Stimulated activated naive B cell treated with anti-CD40 and anti-IgM and Interleukin-4, amounts not matched to agents 10 μg/mL and 1 μg/mL and 100 μg/mL, for 72 hours (primary cell): Measurements from ENCODE around the gene IL17RC.

Experiments used
- ATAC-seq, 2 donors: fragments of 150-1000 bp; cut with Tn5 transposase; replicated peaks; 2 replicates each; pipeline ENCODE4 v1.10.0; 2021; ENCODE audit warnings: moderate library complexity in 1 of 2
- DNase-seq: peaks from one replicate; pipeline ENCODE4 v3.0.0; 2021
- H3K27ac Mint-ChIP-seq: one replicate; pipeline ENCODE4 v1.8.0; 2022; ENCODE audit warnings: mild to moderate bottlenecking, mixed read lengths
- H3K27me3 Mint-ChIP-seq, 2 donors: one replicate each; pipeline ENCODE4 v1.8.0; 2022; ENCODE audit warnings: mixed read lengths in 2 of 2
- H3K36me3 Mint-ChIP-seq, 2 donors: one replicate each; pipeline ENCODE4 v1.8.0; 2022; ENCODE audit warnings: mixed read lengths in 2 of 2, mild to moderate bottlenecking in 1 of 2
- H3K4me1 Mint-ChIP-seq, 2 donors: one replicate each; pipeline ENCODE4 v1.8.0; 2022; ENCODE audit warnings: mixed read lengths in 2 of 2, mild to moderate bottlenecking in 1 of 2
- H3K4me3 Mint-ChIP-seq, 2 donors: one replicate each; pipeline ENCODE4 v1.8.0; 2022; ENCODE audit warnings: mild to moderate bottlenecking in 2 of 2, mixed read lengths in 2 of 2, moderate library complexity in 1 of 2
- H3K9me3 Mint-ChIP-seq, 2 donors: one replicate each; pipeline ENCODE4 v1.8.0; 2022; ENCODE audit warnings: mixed read lengths in 2 of 2, mild to moderate bottlenecking in 1 of 2

The IL17RC gene

GRCh38 chr3:9915254-9916141, 1.4 kb upstream of the IL17RC start:
- peaks cover 18 to 31% of the 10 kb centered on the region in 2 donors for H3K27me3 Mint-ChIP-seq
- DNase-seq (no peak), ATAC-seq (peak; percentile 62 to 66)
- peaks cover 3% of the 10 kb centered on the region in 2 donors for H3K36me3 Mint-ChIP-seq
- H3K4me1 Mint-ChIP-seq = peaks cover 13 to 23% of the 10 kb centered on the region in 2 donors
- H3K4me3 Mint-ChIP-seq = peak overlapping the region; percentile 82 to 87
- H3K27ac Mint-ChIP-seq = no peak overlapping the region
- no peaks in the 10 kb centered on the region for H3K9me3 Mint-ChIP-seq

- H3K27ac Mint-ChIP-seq = no peak overlapping the region
- H3K4me3 Mint-ChIP-seq = peak overlapping the region; percentile 76 to 87
- ATAC-seq = no peak
- no peak for DNase-seq
- H3K36me3 Mint-ChIP-seq = peaks cover 3% of the 10 kb centered on the region in 2 donors
- peaks cover 15 to 29% of the 10 kb centered on the region in 2 donors for H3K27me3 Mint-ChIP-seq
- H3K4me1 Mint-ChIP-seq = peaks cover 13 to 23% of the 10 kb centered on the region in 2 donors
- H3K9me3 Mint-ChIP-seq = no peaks in the 10 kb centered on the region
Observed at GRCh38 chr3:9916346-9916733, 558 bp upstream of the IL17RC start.

GRCh38 chr3:9917820-9918219, 922 bp downstream of the IL17RC start:
- Mint-ChIP-seq H3K9me3 (no peaks in the 10 kb centered on the region), H3K36me3 (no peaks in the 10 kb centered on the region), H3K4me1 (peaks cover 13 to 23% of the 10 kb centered on the region in 2 donors), H3K27me3 (peaks cover 9 to 17% of the 10 kb centered on the region in 2 donors), H3K4me3 (peak overlapping the region; percentile 25 to 36), H3K27ac (no peak overlapping the region)
- DNase-seq (no peak), ATAC-seq (no peak)

GRCh38 chr3:9918261-9919038, 1.6 kb downstream of the IL17RC start:
- Mint-ChIP-seq H3K27me3 (peaks cover 9 to 17% of the 10 kb centered on the region in 2 donors), H3K4me1 (peaks cover 13 to 23% of the 10 kb centered on the region in 2 donors), H3K27ac (no peak overlapping the region), H3K9me3 (no peaks in the 10 kb centered on the region), H3K36me3 (no peaks in the 10 kb centered on the region), H3K4me3 (no peak overlapping the region)
- ATAC-seq (no peak), DNase-seq (no peak)

- ATAC-seq = no peak
- Mint-ChIP-seq H3K27ac (no peak overlapping the region), H3K4me3 (no peak overlapping the region), H3K4me1 (peaks cover 9 to 10% of the 10 kb centered on the region in 2 donors), H3K36me3 (peaks cover 0 to 4% of the 10 kb centered on the region in 2 donors), H3K27me3 (peaks cover 0 to 3% of the 10 kb centered on the region in 2 donors), H3K9me3 (no peaks in the 10 kb centered on the region)
- no peak for DNase-seq
Observed at GRCh38 chr3:9928158-9928557, 11.3 kb downstream of the IL17RC start.

GRCh38 chr3:9930804-9931418, 14.0 kb downstream of the IL17RC start:
- H3K4me3 Mint-ChIP-seq = no peak overlapping the region
- H3K27me3 Mint-ChIP-seq = no peaks in the 10 kb centered on the region
- H3K4me1 Mint-ChIP-seq = peaks cover 21 to 36% of the 10 kb centered on the region in 2 donors
- H3K36me3 Mint-ChIP-seq = peaks cover 11 to 14% of the 10 kb centered on the region in 2 donors
- no peak for DNase-seq
- no peaks in the 10 kb centered on the region for H3K9me3 Mint-ChIP-seq
- ATAC-seq = no peak
- H3K27ac Mint-ChIP-seq = no peak overlapping the region

- DNase-seq (no peak), ATAC-seq (no peak)
- Mint-ChIP-seq H3K27ac (peak overlapping the region; percentile 98), H3K36me3 (peaks cover 20% of the 10 kb centered on the region in 2 donors), H3K4me3 (peak overlapping the region; percentile 96 to 99), H3K27me3 (no peaks in the 10 kb centered on the region), H3K4me1 (peaks cover 21 to 36% of the 10 kb centered on the region in 2 donors), H3K9me3 (no peaks in the 10 kb centered on the region)
Observed at GRCh38 chr3:9932535-9932842, 15.6 kb downstream of the IL17RC start.

- peak; percentile 85 for DNase-seq
- H3K4me1 Mint-ChIP-seq = peaks cover 21 to 36% of the 10 kb centered on the region in 2 donors
- peak overlapping the region; percentile 96 to 99 for H3K4me3 Mint-ChIP-seq
- peak overlapping the region; percentile 98 for H3K27ac Mint-ChIP-seq
- peaks cover 21 to 22% of the 10 kb centered on the region in 2 donors for H3K36me3 Mint-ChIP-seq
- no peaks in the 10 kb centered on the region for H3K9me3 Mint-ChIP-seq
- peak; percentile 84 to 85 for ATAC-seq
- no peaks in the 10 kb centered on the region for H3K27me3 Mint-ChIP-seq
Observed at GRCh38 chr3:9932843-9933560, 16.1 kb downstream of the IL17RC start.

- ATAC-seq (peak; percentile 84 to 87), DNase-seq (peak; percentile 96)
- H3K4me1 Mint-ChIP-seq = peaks cover 21 to 36% of the 10 kb centered on the region in 2 donors
- H3K4me3 Mint-ChIP-seq = peak within 1 kb of the TSS; percentile 96 to 99
- H3K9me3 Mint-ChIP-seq = no peaks in the 10 kb centered on the region
- H3K36me3 Mint-ChIP-seq = peaks cover 26 to 27% of the 10 kb centered on the region in 2 donors
- H3K27ac Mint-ChIP-seq = peak within 1 kb of the TSS; percentile 98
- no peaks in the 10 kb centered on the region for H3K27me3 Mint-ChIP-seq
Observed at GRCh38 chr3:9933561-9934234, 16.8 kb downstream of the IL17RC start, which contains the start of gene CRELD1. Gene CRELD1 (plus strand): TSS chr3:9933834. CDS start chr3:9934439, 605 bp downstream.

- H3K4me1 Mint-ChIP-seq = peaks cover 21 to 36% of the 10 kb centered on the region in 2 donors
- no peaks in the 10 kb centered on the region for H3K27me3 Mint-ChIP-seq
- H3K27ac Mint-ChIP-seq = peak overlapping the region; percentile 98
- H3K9me3 Mint-ChIP-seq = no peaks in the 10 kb centered on the region
- peaks cover 26 to 27% of the 10 kb centered on the region in 2 donors for H3K36me3 Mint-ChIP-seq
- DNase-seq = no peak
- H3K4me3 Mint-ChIP-seq = peak overlapping the region; percentile 96 to 99
- no peak for ATAC-seq
Observed at GRCh38 chr3:9934235-9934621, 17.3 kb downstream of the IL17RC start.

- Mint-ChIP-seq H3K27ac (peak overlapping the region; percentile 98), H3K27me3 (no peaks in the 10 kb centered on the region), H3K4me3 (peak overlapping the region; percentile 96 to 99), H3K9me3 (no peaks in the 10 kb centered on the region), H3K4me1 (peaks cover 21 to 36% of the 10 kb centered on the region in 2 donors), H3K36me3 (peaks cover 26 to 27% of the 10 kb centered on the region in 2 donors)
- DNase-seq (no peak), ATAC-seq (no peak)
Observed at GRCh38 chr3:9934993-9935392, 18.1 kb downstream of the IL17RC start.

GRCh38 chr3:9935966-9936510, 19.1 kb downstream of the IL17RC start:
- DNase-seq (no peak), ATAC-seq (no peak)
- Mint-ChIP-seq H3K9me3 (no peaks in the 10 kb centered on the region), H3K27me3 (no peaks in the 10 kb centered on the region), H3K4me1 (peaks cover 21 to 36% of the 10 kb centered on the region in 2 donors), H3K36me3 (peaks cover 30 to 31% of the 10 kb centered on the region in 2 donors), H3K4me3 (no peak overlapping the region), H3K27ac (no peak overlapping the region)
